ENCODE data around the gene ARHGEF40.

Gene ARHGEF40

DNA sequence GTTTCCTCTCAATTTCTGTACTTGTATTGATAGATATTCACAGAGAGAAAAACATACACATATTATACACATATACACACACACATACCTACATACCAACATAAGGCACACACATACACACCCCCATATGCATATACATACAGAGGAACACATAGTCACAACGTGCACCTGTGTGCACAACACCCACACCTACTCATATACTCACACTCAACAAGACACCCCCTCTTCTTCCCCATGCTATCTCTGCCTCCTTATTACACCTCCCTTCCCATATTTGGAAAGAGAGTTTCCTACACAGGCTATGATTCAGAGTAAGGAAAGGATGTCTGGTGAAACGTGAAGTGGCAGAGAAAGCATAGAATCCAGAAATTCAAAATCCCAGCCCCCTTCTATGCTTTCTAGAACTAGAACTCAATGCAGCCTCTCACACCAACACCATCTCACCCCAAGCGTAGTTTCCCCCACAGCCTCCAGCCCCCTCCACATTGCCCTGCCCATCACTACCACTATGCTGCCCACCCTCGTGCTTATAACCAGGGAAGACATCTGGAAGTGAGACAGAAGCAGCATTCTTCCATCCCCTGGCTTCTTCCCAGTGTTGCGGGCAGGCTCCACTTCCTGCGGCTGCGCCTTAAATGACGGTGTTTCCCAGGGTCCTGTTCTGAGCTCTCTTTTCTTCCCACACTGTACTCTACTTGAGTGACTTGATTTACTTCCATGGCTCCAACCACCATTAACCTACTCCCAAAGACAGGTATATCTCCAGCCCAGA lies 10.1 kb upstream of the ARHGEF40 start:
- H3K27me3 ChIP-seq (replicated peaks; ENCODE audit: control insufficient read depth, insufficient read depth, low read length) = no peaks in the 10 kb centered on the region; the same call in 1 of the 2 replicates
- no peak for DNase-seq (ENCODE audit: extremely low read depth, insufficient read length)
- no peak overlapping the region for H3K4me3 ChIP-seq (replicated peaks; ENCODE audit: low read depth, low read length)

DNA sequence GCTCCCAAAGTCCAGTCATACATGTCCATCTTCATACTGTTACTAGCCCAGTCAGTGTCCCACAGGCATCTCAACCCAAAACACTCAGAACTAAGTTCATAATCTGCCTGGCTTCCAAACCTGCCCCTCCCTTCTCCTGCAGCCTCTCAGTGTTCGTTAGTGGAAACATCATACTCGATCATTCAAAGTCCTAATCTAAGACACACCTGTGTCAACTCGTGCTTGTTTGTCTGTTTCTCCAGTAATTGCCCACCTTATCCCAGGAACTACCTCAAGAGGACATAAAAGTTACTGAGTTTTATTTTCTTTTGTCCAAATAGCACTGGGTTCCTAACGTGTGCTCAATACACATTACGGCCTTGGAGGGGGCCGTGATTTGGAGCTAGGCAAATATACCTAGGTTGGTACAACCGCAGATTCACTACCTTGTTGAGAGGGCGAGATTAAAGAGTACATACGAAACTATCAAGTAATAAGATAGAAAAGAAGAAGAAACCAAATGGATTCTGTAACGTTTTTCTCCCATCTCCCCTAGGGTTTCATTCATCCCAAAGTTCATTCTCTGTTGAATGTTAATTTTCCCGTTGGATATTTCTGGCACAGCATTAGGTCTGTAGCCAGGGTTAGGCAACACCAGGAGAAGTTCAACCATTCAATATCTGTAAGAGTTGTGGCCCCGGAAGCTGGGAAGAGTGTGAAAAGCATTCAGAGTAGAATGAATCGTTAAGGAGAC lies 9.3 kb upstream of the ARHGEF40 start:
- H3K36me3 ChIP-seq (ENCODE audit: control insufficient read depth, insufficient read depth, low read length) = no peaks in the 10 kb centered on the region
- H3K27me3 ChIP-seq (replicated peaks; ENCODE audit: control insufficient read depth, insufficient read depth, low read length) = no peaks in the 10 kb centered on the region; the same call in 1 of the 2 replicates
- TF ChIP-seq, protein P1, sequence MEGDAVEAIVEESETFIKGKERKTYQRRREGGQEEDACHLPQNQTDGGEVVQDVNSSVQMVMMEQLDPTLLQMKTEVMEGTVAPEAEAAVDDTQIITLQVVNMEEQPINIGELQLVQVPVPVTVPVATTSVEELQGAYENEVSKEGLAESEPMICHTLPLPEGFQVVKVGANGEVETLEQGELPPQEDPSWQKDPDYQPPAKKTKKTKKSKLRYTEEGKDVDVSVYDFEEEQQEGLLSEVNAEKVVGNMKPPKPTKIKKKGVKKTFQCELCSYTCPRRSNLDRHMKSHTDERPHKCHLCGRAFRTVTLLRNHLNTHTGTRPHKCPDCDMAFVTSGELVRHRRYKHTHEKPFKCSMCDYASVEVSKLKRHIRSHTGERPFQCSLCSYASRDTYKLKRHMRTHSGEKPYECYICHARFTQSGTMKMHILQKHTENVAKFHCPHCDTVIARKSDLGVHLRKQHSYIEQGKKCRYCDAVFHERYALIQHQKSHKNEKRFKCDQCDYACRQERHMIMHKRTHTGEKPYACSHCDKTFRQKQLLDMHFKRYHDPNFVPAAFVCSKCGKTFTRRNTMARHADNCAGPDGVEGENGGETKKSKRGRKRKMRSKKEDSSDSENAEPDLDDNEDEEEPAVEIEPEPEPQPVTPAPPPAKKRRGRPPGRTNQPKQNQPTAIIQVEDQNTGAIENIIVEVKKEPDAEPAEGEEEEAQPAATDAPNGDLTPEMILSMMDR (IDR thresholded peaks at IDR 0.05; ENCODE audit: insufficient read depth, low read length, poor library complexity, severe bottlenecking) = no peak
- DNase-seq (ENCODE audit: extremely low read depth, insufficient read length) = no peak
- H3K4me3 ChIP-seq (replicated peaks; ENCODE audit: low read depth, low read length) = no peak overlapping the region

More for the DNA sequence above, 10.1 kb upstream of the ARHGEF40 start:
- TF ChIP-seq, protein P1 (IDR thresholded peaks at IDR 0.05; ENCODE audit: insufficient read depth, low read length, poor library complexity, severe bottlenecking) = no peak
- H3K36me3 ChIP-seq (ENCODE audit: control insufficient read depth, insufficient read depth, low read length) = no peaks in the 10 kb centered on the region

DNA sequence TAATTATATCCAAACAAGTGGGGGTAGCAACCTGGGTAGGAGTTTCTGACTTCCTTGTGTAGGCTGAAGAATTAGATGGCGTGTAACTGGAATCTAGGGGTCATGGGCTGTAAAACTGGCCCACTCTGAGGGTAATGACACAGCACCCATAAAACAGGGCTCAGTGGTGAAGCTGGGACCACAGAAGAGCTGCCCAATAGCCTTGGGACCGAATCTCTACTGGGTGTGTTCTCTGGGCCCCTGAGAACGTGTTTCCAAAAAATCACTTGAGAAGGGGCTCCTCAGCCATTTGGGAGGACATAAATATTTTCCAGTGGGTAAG lies 8.8 kb upstream of the ARHGEF40 start:
- no peak for DNase-seq (ENCODE audit: extremely low read depth, insufficient read length)
- Histone ChIP-seq H3K4me3 (replicated peaks; ENCODE audit: low read depth, low read length) (no peak overlapping the region), H3K27me3 (replicated peaks; ENCODE audit: control insufficient read depth, insufficient read depth, low read length) (no peaks in the 10 kb centered on the region; the same call in 1 of the 2 replicates), H3K36me3 (ENCODE audit: control insufficient read depth, insufficient read depth, low read length) (no peaks in the 10 kb centered on the region)
- TF ChIP-seq, protein P1 (IDR thresholded peaks at IDR 0.05; ENCODE audit: insufficient read depth, low read length, poor library complexity, severe bottlenecking) = no peak

DNA sequence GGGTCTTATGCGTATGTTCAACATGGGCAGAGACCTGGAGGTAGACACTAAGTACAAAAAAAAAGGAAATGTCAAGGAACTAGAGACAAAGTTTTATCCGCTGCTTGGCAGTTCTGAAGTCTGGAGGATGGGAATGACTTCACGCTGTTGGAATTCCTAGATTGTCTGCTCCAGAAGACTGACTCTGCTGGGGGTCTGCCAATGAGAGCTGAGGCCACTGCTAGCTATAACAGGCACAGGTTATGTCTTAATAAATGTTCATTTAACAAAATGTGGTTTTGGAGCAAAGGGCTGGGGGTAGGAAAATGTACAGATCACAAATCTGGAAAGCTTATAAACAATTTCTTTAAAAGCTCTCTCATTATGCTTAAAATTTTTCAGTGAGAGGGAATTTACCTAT lies 6.6 kb upstream of the ARHGEF40 start:
- Histone ChIP-seq H3K4me3 (replicated peaks; ENCODE audit: low read depth, low read length) (no peak overlapping the region), H3K27me3 (replicated peaks; ENCODE audit: control insufficient read depth, insufficient read depth, low read length) (no peaks in the 10 kb centered on the region; the same call in 1 of the 2 replicates), H3K36me3 (ENCODE audit: control insufficient read depth, insufficient read depth, low read length) (no peaks in the 10 kb centered on the region)
- TF ChIP-seq, protein P1 (IDR thresholded peaks at IDR 0.05; ENCODE audit: insufficient read depth, low read length, poor library complexity, severe bottlenecking) = no peak
- no peak for DNase-seq (ENCODE audit: extremely low read depth, insufficient read length)

- H3K4me3 ChIP-seq (replicated peaks; ENCODE audit: low read depth, low read length) = no peak overlapping the region
- no peak for DNase-seq (ENCODE audit: extremely low read depth, insufficient read length)
- TF ChIP-seq, protein P1 (IDR thresholded peaks at IDR 0.05; ENCODE audit: insufficient read depth, low read length, poor library complexity, severe bottlenecking) = peak; percentile 41
- H3K27me3 ChIP-seq (replicated peaks; ENCODE audit: control insufficient read depth, insufficient read depth, low read length) = peaks cover 3% of the 10 kb centered on the region
- no peaks in the 10 kb centered on the region for H3K36me3 ChIP-seq (ENCODE audit: control insufficient read depth, insufficient read depth, low read length)
These were observed 3.1 kb upstream of the ARHGEF40 start for GRCh38 chr14:21066882-21067502.
